NCI-H1417 treated with DMSO at 0.1 percent for 48 hours (cell line): ENCODE measurements around the gene COA6.

Source experiments
- DNase-seq: peaks from one replicate; lab custom pipeline; 2025; lab: John Stamatoyannopoulos, UW

COA6 gene

DNA sequence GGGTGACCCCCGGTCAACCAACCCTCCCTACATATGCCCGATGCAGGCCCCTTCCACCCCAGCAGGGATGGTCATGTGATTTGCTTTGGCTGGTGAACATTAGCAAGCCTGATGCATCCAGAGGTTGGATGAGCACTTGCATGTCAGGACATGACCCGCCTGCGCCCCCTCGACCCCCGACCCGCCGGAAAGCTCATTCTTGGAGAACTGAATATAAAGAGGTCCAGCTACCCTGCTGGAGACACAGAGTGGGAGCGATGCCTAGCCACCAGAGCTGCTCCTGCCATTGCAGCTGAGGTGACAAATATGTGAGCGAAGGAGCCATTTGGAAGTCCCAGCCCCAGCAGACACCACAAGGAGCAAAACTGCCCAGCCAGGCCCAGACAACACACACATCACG lies 39.6 kb downstream of the COA6 start:
- DNase-seq = no peak

DNA sequence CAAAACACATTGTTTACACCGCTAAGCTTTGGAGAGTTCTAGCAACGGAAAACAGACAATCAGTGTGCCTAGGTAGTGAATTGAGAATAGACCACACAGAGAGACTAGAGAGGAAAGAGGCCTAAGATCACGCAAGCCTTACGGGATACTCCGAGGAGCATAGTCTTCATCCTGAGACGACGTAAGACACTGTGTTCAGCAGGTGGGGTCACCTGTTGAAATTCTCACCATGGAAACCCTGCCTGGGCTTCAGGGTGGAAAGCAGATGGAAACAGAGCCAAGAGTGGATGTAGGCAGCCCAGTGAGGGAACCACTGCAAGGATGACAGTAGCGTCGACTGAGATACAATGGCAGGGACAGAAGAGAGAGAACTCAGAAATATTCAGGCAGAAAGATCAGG lies 40.2 kb downstream of the COA6 start:
- no peak for DNase-seq

GRCh38 chr1:234413990-234414389 lies 40.7 kb downstream of the COA6 start:
- DNase-seq = no peak

DNA sequence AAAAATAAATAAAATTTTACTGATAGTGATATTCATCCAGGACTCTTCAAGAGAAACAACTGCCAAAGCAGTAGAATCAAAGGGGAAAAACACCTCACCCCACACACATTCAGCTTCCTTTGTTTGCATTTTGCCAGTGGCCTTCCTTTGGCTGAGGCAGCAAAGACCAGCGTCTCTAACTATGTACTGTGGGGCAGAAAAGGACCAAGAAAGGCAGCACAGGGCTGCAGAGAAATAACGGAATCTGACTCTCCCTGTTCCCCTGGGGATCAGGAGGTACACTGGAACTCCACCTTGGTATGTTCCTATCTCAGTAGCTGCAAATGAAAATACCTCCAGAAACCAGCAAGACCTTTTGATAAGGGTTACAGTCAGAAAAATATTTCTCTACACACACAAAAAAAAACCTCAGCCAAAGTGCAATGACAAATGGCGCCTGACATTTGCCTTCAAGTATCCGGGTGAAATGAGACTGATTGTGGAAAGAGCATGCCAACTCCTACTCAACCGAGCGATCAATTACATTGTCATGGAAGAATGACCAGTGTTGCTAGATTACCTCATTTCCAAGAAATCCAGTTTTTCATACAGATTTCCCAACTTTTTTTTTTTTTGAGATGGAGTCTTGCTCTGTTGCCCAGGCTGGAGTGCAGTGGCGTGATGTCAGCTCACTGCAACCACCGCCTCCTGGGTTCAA lies 54.8 kb downstream of the COA6 start:
- DNase-seq = no peak

DNA sequence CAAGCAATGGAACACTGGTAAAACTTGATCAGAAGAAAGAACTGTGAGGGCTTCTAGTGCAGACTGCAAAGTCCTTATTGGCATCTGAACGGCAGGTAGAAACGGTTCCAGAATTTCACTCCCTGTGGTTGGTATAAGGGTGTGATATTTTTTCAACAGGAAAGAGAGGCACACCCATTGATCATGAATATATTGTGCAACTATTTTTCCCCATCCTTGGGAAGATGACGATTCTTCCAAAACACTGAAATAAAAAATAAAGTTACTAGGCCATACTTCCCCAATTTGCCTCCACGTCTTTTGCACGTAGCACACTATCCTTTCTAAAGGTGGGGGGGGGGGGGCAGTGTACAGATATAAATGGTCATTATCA lies 56.2 kb downstream of the COA6 start:
- no peak for DNase-seq

GRCh38 chr1:234430691-234431090 lies 57.4 kb downstream of the COA6 start:
- DNase-seq = no peak

DNA sequence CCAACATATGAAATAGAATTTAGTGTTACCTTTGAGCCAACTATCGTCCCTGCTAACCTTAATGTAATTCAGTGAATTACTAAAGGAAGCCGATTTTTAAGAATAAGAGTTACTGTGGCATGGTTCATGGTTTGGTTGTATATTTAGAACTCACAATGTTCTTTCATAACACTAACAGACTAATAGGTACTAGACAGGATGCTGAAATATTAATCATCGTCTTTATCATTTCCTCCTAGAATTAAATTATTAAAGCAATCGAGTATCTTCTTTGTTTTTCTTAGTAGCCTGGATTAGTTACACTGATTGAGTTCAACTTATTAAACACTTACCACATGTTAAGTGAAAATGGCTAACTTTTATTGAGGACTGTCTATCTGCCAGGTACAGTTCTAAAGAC lies 58.0 kb downstream of the COA6 start:
- no peak for DNase-seq

DNA sequence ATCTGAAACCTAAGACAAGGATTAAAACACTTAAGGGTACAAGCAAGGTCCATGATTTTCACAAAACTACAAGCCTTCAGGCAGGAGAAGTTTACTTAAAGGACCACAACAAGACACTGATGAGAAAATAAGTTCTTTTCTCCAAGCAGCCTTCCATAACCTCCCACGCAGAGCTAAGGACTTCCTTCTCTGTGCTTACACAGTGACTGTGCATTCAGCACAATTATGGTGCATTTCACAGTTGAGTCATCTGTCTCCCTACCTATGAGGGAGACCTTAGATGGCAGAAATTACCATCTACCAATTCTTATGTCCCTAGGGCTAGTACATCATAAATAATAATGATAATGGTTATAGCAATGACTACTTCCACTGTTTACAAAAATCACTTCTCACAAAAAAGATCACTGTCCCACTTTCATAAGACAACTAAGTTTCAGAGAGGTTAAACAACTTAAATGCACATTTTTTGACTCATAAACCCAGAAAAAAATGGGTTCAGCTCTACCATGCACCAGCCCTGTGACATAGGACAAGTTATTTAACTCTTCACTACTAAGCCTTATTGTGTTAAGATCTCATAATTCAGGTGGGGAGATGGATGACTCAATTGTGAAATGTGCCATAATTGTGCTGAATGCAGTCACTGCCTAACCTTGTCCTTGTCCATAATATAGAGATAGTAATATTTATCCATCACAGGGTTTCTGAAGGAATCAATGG lies 60.5 kb downstream of the COA6 start:
- DNase-seq = no peak
